SHP77 (cell line): ENCODE data around the gene AUTS2.
A peak's percentile ranks its signal among the peaks of the same experiment; 100 is the strongest.

Experiments
- DNase-seq, 2 experiments: peaks; one replicate each; lab custom pipeline; 2025; lab: John Stamatoyannopoulos, UW

Gene AUTS2

DNA sequence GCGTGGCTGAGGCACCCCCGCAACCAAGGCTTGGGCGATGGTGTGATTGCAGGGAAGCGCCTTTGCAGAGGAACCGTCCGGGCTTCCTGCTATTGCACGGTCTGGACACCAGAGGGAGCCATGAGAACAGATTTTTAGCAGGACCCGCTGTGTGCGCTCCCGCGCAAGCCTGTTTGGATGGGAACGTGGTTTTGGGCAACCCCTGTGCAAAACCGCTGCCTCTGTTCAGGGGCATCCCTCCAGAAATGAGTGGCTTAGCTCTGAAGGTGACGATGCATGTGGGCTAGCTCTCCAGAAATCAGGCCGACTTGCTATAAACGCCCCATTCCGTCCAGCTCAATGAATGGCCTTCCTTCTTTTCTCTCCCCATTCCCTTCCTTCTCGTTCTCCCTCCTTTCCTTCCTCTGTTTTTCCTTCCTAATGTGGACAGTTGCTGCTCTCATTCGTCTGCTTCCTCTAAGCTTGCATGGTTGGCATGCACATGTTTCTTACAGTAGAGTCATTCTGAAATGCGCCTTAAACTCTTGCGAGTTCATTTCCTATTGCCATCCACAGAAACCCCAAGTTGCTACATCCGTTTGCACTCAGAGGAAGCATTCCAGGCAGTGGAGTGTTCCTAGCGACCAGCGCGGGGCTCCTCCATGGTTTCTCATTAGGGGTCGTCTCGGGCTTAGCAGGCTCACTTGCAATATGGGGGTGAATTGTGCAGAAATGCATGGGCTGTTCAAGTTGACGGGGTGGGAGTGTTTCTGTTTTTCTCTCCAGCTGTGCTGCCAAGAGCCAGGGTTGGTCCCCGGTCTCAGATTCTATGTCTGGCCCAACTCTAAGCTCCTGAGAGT is 1231.2 kb downstream of the AUTS2 start:
- peak; percentile 24 to 26 for DNase-seq

DNA sequence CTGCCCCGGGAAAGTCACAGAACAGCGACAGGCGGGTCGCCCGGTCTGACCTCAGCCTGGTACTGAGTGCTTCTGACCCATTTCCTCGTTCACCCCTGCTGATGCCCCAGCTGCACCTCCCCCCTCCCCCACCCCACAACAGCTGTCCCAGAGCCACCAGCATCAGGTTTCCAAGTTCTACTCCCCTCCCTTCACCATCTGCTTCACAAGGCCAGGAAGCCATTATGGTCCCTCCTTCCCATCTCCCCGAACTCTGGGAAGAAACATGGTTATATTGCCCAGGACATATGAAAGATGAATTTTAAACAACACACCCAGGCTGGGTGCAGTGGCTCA is 1231.8 kb downstream of the AUTS2 start:
- no peak for DNase-seq

DNA sequence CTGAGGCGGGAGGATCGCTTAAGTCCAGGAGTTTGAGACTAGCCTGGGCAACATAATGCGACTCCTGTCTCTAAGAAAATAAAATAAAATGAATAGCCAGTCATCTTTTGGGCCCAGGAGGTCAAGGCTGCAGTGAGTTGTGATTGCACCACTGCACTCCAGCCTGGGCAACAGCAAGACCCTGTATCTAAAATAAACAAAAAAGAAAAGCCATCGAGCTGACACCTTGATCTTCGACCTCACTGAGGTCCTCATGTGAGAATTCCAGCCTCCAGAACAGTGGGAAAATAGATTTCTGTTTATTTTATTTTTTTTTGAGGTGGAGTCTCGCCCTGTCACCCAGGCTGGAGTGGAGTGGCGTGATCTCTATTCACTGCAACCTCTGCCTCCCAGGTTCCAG is 1232.2 kb downstream of the AUTS2 start:
- no peak for DNase-seq

DNA sequence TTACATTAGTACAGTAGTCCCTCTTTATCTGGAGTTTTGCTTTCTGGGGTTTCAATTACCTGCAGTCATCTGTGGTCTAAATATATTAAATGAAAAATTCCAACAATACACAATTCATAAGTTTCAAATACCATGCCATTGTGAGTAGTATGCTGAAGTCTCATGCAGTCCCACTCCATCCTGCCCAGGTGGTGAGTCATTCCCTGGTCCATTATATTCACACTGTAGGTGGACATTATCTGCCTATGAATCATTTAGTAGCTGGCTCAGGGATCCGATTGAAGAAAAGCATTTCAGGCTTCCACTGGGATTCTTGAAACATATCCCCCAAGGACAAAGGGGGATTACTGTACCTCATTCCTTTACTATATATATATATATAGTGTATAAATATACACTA is 1235.5 kb downstream of the AUTS2 start:
- no peak for DNase-seq

DNA sequence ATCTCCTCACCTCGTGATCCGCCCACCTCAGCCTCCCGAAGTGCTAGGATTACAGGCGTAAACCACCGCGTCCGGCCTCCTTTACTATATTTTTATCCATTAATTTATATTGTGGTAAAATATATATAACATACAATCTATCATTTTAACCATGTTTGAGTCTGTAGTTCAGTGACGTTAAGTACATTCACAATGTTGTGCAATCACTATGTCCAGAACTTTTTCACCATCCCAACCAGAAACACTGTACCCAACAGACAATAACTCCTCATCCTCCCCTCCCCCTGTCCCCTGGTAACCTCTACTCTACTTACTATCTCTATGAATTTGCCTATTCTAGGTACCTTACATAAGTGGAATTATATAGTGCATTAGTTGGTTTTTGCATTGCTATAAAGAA is 1236.1 kb downstream of the AUTS2 start:
- DNase-seq, result no peak

DNA sequence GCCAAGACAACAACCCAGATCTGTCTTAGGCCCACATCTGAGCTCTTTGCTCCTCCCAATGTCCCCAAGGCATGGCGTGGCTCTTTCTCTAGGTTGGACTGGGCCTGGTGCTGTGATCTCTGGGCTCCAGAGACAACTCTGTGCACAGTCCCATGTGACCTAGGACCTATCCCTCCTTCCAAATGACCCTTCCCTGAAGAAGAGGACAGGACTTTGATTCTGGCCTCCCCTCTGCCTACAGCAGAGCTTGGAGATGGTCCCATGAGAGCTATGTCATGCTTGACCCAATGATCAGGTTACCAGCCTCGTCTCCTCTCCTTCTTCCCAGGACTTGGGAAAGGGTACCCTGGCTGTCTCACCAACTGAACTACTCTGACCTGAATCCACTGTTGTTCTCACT is 1237.4 kb downstream of the AUTS2 start:
- no peak for DNase-seq

DNA sequence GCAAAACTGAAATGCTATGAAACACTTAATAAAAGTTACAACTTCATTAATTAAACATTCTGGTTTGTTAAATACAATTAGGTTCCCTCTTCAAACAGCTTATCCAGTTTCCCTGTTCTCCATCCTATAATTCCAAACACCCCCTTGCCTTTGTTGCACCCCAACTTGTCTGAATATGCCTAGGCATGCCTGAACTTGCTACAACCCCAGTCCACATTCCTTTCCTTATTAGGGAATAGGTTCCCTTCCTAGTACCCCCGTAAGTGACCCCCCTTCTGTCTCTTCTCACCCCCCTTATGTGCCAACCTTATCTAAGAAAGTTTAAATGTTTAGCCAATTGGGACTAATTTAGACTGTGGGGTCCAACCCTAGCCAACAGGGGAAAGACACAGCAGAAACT is 1238.0 kb downstream of the AUTS2 start:
- DNase-seq, result no peak

DNA sequence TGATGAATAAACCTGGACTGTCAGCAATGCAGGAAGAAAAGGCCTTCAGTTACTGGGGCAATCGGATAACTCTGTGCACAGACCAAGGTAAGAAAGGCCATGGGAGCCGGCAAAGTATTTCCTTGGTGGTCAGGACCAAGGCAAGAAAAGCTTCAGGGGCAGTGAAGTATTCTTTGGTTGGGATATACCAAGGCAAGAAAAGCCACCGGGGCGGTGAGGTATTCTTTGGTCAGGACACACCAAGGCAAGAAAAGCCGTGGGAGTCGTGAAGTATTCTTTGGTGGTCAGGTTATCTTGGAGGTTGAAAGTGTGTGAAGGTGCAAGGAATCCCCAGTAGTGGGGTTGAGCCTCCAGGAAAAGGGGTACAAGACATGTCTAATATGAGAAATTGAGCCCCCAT is 1238.7 kb downstream of the AUTS2 start:
- no peak for DNase-seq

DNA sequence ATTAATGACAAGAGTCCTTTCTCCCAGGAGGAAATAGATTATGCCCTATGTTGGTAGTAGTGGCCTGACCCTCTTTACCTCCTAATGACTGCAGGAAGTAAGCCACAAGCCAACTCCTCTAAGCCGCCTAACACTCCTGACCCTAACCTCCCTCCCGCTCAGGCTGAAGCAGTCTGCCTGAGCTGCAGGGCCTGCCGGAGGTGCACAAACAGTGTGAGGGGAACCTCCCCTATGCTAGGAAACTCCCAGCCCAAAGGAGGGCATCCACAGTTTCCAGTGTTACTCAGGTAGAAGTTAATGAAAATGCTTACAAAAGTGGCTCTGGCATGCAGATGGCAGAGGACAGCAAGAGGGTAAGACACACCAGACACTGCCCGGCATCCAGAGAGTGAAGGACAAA is 1239.3 kb downstream of the AUTS2 start:
- no peak for DNase-seq

DNA sequence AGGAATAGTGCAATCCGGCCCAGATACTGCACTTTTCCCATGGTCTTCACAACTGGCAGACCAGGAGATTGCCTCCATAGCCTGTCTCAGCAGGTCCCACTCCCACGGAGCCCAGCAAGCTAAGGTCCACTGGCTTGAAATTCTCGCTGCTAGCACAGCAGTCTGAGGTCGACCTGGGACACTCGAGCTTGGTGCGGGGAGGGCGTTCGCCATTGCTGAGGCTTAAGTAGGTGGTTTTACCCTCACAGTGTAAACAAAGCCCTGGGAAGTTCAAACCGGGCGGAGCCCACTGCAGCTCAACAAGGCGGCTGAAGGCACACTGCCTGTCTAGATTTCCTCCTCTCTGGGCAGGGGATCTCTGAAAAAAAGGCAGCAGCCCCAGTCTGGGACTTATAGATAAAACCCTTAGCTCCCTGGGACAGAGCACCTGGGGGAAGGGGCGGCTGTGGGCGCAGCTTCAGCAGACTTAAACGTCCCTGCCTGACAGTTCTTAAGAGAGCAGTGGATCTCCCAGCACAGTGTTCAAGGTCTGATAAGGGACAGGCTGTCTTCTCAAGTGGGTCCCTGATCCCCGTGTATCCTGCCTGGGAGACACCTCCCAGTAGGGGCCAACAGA is 1240.1 kb downstream of the AUTS2 start:
- no peak for DNase-seq
